Rectal smooth muscle tissue (tissue), 1 donor: ENCODE results near the gene APBB2.
A peak's percentile ranks its signal among the peaks of the same experiment; 100 is the strongest.

ENCODE experiments used
- H3K27ac ChIP-seq: one replicate; pipeline ENCODE4 v1.7.0; 2013; ENCODE audit warnings: low read depth, low read length, inconsistent platforms
- H3K27me3 ChIP-seq: one replicate; pipeline ENCODE4 v1.7.0; 2013; ENCODE audit warnings: low read length; ENCODE audit not compliant: control insufficient read depth, insufficient read depth
- H3K36me3 ChIP-seq: one replicate; pipeline ENCODE4 v1.7.0; 2013; ENCODE audit warnings: low read length; ENCODE audit not compliant: control insufficient read depth, insufficient read depth
- H3K4me1 ChIP-seq: one replicate; pipeline ENCODE4 v1.7.0; 2013; ENCODE audit warnings: low read length; ENCODE audit not compliant: control insufficient read depth, insufficient read depth
- H3K4me3 ChIP-seq: one replicate; pipeline ENCODE4 v1.7.0; 2013; ENCODE audit warnings: low read length
- H3K9ac ChIP-seq: one replicate; pipeline ENCODE4 v1.7.0; 2013; ENCODE audit warnings: low read length

APBB2 gene

DNA sequence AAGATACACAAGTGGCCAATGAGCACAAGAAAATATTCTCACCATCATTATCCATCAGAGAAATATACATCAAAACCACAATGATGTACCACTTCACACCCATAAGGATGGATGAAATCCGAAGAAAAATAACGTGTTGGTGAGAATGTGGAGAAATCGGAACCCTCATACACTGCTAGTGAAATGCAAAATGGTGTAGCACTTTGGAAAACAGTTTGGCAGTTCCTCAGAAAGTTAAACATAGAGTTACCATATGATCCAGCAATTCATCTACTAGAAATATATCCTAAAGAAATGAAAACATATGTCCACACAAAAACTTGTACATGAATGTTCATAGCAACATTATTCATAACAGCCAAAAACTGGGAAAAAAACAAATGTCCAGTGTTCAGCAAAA lies 18.5 kb upstream of the APBB2 start:
- no peak overlapping the region for H3K4me3 ChIP-seq
- no peaks in the 10 kb centered on the region for H3K4me1 ChIP-seq
- H3K36me3 ChIP-seq = no peaks in the 10 kb centered on the region

DNA sequence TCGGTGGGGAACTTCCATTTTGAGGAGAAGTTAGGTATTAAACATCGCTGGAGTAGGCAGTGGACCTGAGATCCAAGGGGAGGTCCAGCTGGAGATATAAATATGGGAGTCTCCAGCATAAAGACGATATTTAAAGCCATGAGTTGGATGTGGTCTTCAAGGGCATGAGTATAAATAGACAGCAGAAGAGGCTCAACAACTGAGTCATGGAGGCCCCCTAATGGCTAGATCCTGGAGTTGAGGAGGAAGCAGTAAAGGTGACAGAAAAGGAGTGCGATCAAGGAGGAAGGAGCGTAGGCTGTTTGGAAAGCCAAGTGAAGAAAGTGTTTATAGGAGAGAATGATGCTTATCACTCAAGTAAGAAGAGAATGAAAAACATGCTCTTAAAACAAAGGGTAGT lies 18.1 kb upstream of the APBB2 start:
- Histone ChIP-seq H3K36me3 (no peaks in the 10 kb centered on the region), H3K9ac (no peak overlapping the region), H3K27me3 (no peaks in the 10 kb centered on the region), H3K4me1 (no peaks in the 10 kb centered on the region), H3K27ac (no peak overlapping the region), H3K4me3 (no peak overlapping the region)

More for the DNA sequence above, 18.5 kb upstream of the APBB2 start:
- Histone ChIP-seq H3K27me3 (no peaks in the 10 kb centered on the region), H3K9ac (no peak overlapping the region), H3K27ac (no peak overlapping the region)

DNA sequence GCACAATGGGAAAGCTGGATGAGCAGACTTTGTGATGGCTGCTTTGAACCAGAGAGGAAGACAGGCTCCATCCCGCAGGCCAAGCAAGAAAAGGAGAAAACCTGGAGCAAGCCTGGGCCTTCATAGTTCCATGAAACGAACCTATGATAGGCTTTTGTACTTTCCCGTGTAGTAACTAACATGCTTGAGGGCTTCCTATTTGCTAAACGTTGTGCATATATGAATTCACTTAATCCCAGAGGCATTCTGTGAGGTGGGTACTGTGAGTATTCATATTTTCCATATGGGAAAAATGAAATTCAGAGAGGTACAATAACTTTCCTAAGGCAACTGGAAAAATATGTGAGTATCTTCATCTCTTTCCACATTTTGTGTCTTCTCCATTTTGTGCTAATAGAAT lies 13.6 kb upstream of the APBB2 start:
- Histone ChIP-seq H3K9ac (no peak overlapping the region), H3K36me3 (no peaks in the 10 kb centered on the region), H3K4me3 (no peak overlapping the region), H3K27me3 (no peaks in the 10 kb centered on the region), H3K27ac (no peak overlapping the region), H3K4me1 (no peaks in the 10 kb centered on the region)

DNA sequence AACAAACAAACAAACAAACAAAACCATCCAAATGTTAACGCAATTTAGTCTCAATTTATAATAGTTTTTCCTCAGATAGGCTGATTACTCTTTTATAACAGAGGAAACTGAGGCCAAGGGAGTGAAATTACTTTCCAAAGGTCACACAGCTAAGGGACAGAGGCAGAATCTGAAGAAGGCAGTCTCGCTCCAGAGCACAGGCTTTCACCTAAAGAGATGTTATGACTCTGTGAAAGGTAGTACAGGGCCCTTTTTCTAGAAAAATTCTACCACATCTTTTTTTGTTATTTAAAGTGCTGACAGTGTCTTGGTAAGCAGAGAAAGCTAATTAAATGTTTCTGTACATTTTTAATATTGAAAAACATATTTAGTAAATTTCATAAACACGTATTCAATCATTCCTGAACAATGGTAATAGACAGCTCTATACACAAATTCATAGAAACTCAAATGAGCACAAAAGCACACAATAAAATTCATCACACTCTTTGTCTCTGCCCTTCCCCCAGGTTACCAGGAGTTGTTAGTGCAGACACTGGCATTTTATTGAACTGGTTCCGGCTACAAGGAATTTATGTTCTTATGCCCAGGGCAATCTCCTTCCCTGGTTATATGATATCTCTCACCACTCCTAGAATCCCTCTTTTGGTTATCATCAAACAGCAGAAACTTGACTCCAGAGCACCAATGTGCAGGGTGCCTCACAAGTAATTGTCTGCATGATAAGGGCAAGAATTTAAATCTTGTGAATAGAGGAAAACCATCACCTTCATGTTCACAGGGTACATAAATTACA lies 7.7 kb upstream of the APBB2 start:
- no peaks in the 10 kb centered on the region for H3K27me3 ChIP-seq
- no peak overlapping the region for H3K9ac ChIP-seq
- H3K36me3 ChIP-seq = no peaks in the 10 kb centered on the region
- H3K4me1 ChIP-seq = no peaks in the 10 kb centered on the region
- no peak overlapping the region for H3K27ac ChIP-seq
- H3K4me3 ChIP-seq = no peak overlapping the region

DNA sequence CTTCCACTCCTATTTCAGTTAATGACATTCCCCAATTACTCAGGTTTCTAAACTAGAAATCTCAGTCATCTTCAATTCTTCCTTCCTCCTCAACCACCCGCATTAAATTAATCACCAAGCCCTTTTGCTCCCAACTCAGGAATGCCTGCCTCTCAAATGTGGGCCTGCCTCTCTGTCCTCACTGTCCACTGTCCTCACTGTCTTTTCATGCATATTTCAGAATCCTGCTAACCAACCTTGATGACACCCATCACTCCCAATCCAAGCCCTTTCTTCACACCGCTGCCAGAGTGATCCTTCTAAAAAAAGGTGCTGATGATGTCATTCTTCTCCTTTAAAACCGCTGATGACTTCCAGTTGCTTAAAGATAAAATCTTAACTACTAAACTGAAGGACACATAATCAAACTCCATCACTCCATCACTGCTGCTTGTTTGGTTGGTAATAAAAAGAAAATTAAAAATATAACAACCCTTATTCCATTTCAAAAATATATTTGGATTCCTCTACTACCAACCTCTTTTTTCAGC lies 5.1 kb upstream of the APBB2 start:
- Histone ChIP-seq H3K9ac (no peak overlapping the region), H3K4me3 (no peak overlapping the region), H3K27me3 (no peaks in the 10 kb centered on the region), H3K4me1 (no peaks in the 10 kb centered on the region), H3K36me3 (no peaks in the 10 kb centered on the region), H3K27ac (no peak overlapping the region)

DNA sequence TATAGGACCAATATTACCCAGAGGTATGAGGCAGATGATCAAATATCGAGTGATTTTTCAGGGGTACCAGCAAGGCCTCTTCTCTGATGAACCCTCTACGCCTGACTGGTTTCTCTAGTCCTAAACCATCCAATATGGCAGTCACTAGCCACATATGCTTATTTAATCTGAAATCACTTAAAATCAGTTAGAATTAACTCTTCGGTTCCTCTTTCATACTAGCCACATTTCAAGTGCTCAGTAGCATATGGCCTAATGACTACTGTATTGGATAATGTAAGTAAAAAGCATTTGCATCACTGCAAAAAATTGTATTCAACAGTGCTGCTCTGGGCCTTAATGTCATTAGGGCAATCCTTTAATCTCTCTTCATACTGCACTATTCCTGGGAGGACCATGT lies 4.4 kb upstream of the APBB2 start:
- no peak overlapping the region for H3K27ac ChIP-seq

DNA sequence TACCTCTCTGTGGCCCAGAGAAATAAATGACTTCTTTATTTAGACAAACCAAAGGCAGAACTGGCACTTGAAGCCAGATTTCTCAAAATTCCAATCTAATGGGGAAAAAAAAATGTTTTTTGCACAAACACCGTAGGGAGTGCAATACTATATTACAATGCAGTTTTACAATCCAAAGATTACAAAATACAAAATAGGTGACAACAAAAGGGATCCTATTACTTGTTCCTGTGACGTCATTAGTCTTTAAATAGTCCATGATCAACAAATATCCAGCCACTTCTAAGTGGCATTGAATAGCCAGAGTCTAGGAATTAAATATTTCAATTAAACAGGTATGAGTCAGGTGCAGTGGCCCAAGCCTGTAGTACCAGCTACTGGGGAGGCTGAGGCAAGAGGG lies 3.0 kb upstream of the APBB2 start:
- Histone ChIP-seq H3K27ac (no peak overlapping the region), H3K36me3 (no peaks in the 10 kb centered on the region), H3K9ac (no peak overlapping the region), H3K4me3 (no peak overlapping the region), H3K27me3 (no peaks in the 10 kb centered on the region), H3K4me1 (peaks cover 3% of the 10 kb centered on the region)

More for the DNA sequence above, 4.4 kb upstream of the APBB2 start:
- Histone ChIP-seq H3K4me3 (no peak overlapping the region), H3K4me1 (no peaks in the 10 kb centered on the region), H3K9ac (no peak overlapping the region), H3K27me3 (no peaks in the 10 kb centered on the region), H3K36me3 (no peaks in the 10 kb centered on the region)

DNA sequence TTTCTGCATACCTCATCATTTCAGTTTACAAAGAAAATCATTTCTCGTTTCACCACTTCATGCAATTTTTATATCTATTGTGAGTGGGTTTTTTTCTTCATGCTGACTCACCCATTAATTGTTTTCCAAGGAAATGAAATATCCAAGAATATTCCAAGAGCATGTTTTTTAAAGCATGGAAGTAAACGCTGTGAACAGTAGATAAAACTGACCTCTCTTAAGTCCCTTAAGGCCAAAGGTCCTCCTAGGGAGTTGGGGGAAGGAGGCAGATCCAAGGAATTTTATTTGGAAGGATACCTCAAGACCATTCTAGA lies 2.6 kb upstream of the APBB2 start:
- H3K4me1 ChIP-seq = peaks cover 3% of the 10 kb centered on the region

DNA sequence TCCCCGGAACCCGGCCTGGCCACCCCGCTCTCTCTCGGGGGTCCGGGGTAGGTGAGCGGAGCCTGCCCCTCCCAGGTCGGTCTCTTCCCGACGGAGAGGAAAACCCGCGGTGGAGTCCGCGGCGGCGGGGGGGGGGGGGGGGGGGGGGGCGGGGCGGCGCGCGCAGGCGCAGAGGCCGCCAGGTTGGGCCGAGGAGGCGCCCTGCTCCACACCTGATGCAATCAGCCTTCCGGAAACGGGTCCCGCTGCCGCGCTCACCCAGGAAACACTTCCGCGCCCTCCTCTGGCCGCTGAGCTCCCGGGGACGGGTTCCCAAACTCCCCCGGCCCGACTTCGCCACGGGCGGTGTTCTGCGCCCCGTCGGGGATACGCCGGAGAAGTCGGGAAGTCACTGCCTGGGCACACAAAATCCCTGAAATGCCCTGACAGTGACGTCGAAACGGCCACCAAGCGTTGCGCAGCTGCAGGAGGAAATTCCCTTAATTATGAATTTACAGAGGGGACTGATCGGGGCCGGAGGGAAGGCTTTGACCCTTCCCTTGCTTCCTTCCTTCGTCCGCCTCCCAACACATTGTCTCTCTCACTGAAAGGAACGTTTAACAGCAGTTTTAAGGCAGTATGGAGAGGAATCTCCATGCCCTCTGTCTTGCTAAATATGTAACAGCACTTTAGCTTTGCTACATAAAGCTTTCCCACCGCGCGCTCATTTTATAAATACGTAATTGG lies 2.1 kb upstream of the APBB2 start:
- peak overlapping the region; percentile 84 for H3K4me3 ChIP-seq
- H3K27ac ChIP-seq = peak overlapping the region; percentile 70
- H3K9ac ChIP-seq = peak overlapping the region; percentile 79
- H3K27me3 ChIP-seq = no peaks in the 10 kb centered on the region
- H3K36me3 ChIP-seq = no peaks in the 10 kb centered on the region
- H3K4me1 ChIP-seq = peaks cover 3% of the 10 kb centered on the region

More for the DNA sequence above, 2.6 kb upstream of the APBB2 start:
- Histone ChIP-seq H3K9ac (no peak overlapping the region), H3K4me3 (peak overlapping the region; percentile 84), H3K36me3 (no peaks in the 10 kb centered on the region), H3K27me3 (no peaks in the 10 kb centered on the region), H3K27ac (peak overlapping the region; percentile 70)

DNA sequence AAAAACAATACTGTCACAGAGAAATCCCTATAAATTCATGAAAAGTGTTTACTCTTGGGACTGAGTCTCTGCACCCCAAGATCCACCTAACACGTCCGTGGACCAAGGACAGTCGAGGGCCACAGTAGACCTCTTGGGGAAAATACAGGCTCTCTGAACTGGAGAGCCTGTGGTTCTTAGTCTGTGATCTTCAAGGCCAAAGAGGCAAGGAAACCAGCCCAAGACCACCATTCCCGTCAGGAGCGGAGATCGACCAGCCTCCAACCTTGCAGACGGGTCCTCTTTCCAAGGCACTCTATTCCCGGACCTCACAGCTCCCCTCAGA lies 1.6 kb upstream of the APBB2 start:
- no peaks in the 10 kb centered on the region for H3K27me3 ChIP-seq
- H3K9ac ChIP-seq = peak overlapping the region; percentile 32
- H3K4me1 ChIP-seq = peaks cover 3% of the 10 kb centered on the region

DNA sequence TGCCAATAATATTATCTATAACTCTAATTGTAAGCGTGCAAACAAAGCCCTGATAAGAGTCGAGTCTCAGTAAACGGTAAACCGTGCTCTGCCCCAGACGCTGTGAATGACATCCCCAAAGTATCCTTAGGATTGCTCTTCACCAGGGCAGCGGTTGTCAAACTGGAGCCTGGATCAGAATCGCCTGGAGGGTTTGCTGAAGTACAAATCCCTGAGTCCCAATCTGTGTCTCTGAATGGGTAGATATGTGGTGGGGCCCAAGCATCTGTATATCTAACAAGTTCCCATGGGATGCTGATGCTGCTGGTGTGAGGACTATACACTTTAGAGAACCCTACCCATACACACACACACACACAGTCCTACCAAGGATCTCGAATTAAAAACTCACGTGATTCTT lies 813 bp upstream of the APBB2 start:
- no peaks in the 10 kb centered on the region for H3K36me3 ChIP-seq
- H3K4me3 ChIP-seq = peak overlapping the region; percentile 55
- H3K27me3 ChIP-seq = no peaks in the 10 kb centered on the region
- H3K9ac ChIP-seq = no peak overlapping the region
- no peak overlapping the region for H3K27ac ChIP-seq
- H3K4me1 ChIP-seq = peaks cover 3% of the 10 kb centered on the region

More for the DNA sequence above, 1.6 kb upstream of the APBB2 start:
- Histone ChIP-seq H3K4me3 (peak overlapping the region; percentile 81), H3K27ac (peak overlapping the region; percentile 27), H3K36me3 (no peaks in the 10 kb centered on the region)

DNA sequence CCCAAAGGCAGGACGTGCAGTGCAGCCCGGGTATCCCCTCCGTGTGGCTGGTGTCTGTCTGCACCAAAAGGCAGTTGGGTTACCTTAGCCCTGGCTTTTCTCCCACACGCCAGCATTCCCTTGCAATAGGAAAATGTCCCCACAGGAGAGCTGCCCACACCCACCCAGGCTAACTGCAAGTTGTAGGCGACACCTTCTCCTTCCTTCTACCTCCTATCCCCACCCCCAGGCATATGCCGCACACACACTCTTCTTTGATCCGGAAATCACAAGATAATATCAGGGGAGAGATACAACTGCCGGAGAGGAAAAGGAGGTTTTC lies 444 bp upstream of the APBB2 start:
- Histone ChIP-seq H3K4me3 (peak overlapping the region; percentile 55), H3K27ac (peak overlapping the region; percentile 2), H3K36me3 (no peaks in the 10 kb centered on the region), H3K4me1 (peaks cover 3% of the 10 kb centered on the region), H3K27me3 (no peaks in the 10 kb centered on the region), H3K9ac (no peak overlapping the region)
